ENCODE data around the gene PI4KA. TPM values are rescaled to one million over a fixed set of nuclear protein-coding genes. Genes with fewer than 3 reads are reported as not detected.
"Not testable (repeated sequence)": the region's sequence is repeated elsewhere in the genome, so short reads cannot be mapped to it uniquely, and the experiment has no call there.

The PI4KA gene
- total RNA-seq, 1 donor from 2014 or later = 20.4 TPM

- H3K27ac ChIP-seq (ENCODE audit: low read depth, low read length) = no peak overlapping the region
- H3K36me3 ChIP-seq (ENCODE audit: control insufficient read depth in 3 of 3, insufficient read depth in 3 of 3, low read length in 3 of 3) = peaks cover 3 to 15% (median 6%) of the 10 kb centered on the region in 3 donors
- no peaks in the 10 kb centered on the region for H3K27me3 ChIP-seq (ENCODE audit: control insufficient read depth in 3 of 3, insufficient read depth in 3 of 3, low read length in 3 of 3)
- no peaks in the 10 kb centered on the region for H3K9me3 ChIP-seq (ENCODE audit: control insufficient read depth in 3 of 3, low read length in 3 of 3)
- peaks cover 0 to 2% (median 0%) of the 10 kb centered on the region in 3 donors for H3K4me1 ChIP-seq (ENCODE audit: control insufficient read depth in 3 of 3, insufficient read depth in 3 of 3, low read length in 3 of 3)
- H3K9ac ChIP-seq (ENCODE audit: low read depth in 1 of 3, low read length in 3 of 3) = no peak overlapping the region
- H3K4me3 ChIP-seq (ENCODE audit: low read length in 3 of 3) = no peak overlapping the region
These were observed 79.4 kb downstream of the PI4KA start for GRCh38 chr22:20779014-20779817.

- Histone ChIP-seq H3K9ac (ENCODE audit: low read depth in 1 of 3, low read length in 3 of 3) (no peak overlapping the region), H3K9me3 (ENCODE audit: control insufficient read depth in 3 of 3, low read length in 3 of 3) (no peaks in the 10 kb centered on the region), H3K4me1 (ENCODE audit: control insufficient read depth in 3 of 3, insufficient read depth in 3 of 3, low read length in 3 of 3) (no peaks in the 10 kb centered on the region), H3K36me3 (ENCODE audit: control insufficient read depth in 3 of 3, insufficient read depth in 3 of 3, low read length in 3 of 3) (peaks cover 3 to 17% (median 11%) of the 10 kb centered on the region in 3 donors), H3K27me3 (ENCODE audit: control insufficient read depth in 3 of 3, insufficient read depth in 3 of 3, low read length in 3 of 3) (no peaks in the 10 kb centered on the region), H3K27ac (ENCODE audit: low read depth, low read length) (no peak overlapping the region), H3K4me3 (ENCODE audit: low read length in 3 of 3) (no peak overlapping the region)
These were observed 81.0 kb downstream of the PI4KA start for GRCh38 chr22:20777420-20778177.

- Histone ChIP-seq H3K9ac (ENCODE audit: low read depth in 1 of 3, low read length in 3 of 3) (no peak overlapping the region), H3K9me3 (ENCODE audit: control insufficient read depth in 3 of 3, low read length in 3 of 3) (no peaks in the 10 kb centered on the region), H3K27me3 (ENCODE audit: control insufficient read depth in 3 of 3, insufficient read depth in 3 of 3, low read length in 3 of 3) (no peaks in the 10 kb centered on the region), H3K4me1 (ENCODE audit: control insufficient read depth in 3 of 3, insufficient read depth in 3 of 3, low read length in 3 of 3) (no peaks in the 10 kb centered on the region), H3K4me3 (ENCODE audit: low read length in 3 of 3) (no peak overlapping the region), H3K36me3 (ENCODE audit: control insufficient read depth in 3 of 3, insufficient read depth in 3 of 3, low read length in 3 of 3) (peaks cover 6 to 17% (median 11%) of the 10 kb centered on the region in 3 donors), H3K27ac (ENCODE audit: low read depth, low read length) (no peak overlapping the region)
These were observed 81.8 kb downstream of the PI4KA start for GRCh38 chr22:20776624-20777405.

GRCh38 chr22:20775342-20775895 is 83.2 kb downstream of the PI4KA start:
- Histone ChIP-seq H3K4me3 (ENCODE audit: low read length in 3 of 3) (no peak overlapping the region), H3K4me1 (ENCODE audit: control insufficient read depth in 3 of 3, insufficient read depth in 3 of 3, low read length in 3 of 3) (no peaks in the 10 kb centered on the region), H3K27me3 (ENCODE audit: control insufficient read depth in 3 of 3, insufficient read depth in 3 of 3, low read length in 3 of 3) (no peaks in the 10 kb centered on the region), H3K36me3 (ENCODE audit: control insufficient read depth in 3 of 3, insufficient read depth in 3 of 3, low read length in 3 of 3) (peaks cover 3 to 17% (median 11%) of the 10 kb centered on the region in 3 donors), H3K9me3 (ENCODE audit: control insufficient read depth in 3 of 3, low read length in 3 of 3) (no peaks in the 10 kb centered on the region), H3K9ac (ENCODE audit: low read depth in 1 of 3, low read length in 3 of 3) (no peak overlapping the region), H3K27ac (ENCODE audit: low read depth, low read length) (no peak overlapping the region)

- H3K27me3 ChIP-seq (ENCODE audit: control insufficient read depth in 3 of 3, insufficient read depth in 3 of 3, low read length in 3 of 3) = no peaks in the 10 kb centered on the region
- no peak overlapping the region for H3K4me3 ChIP-seq (ENCODE audit: low read length in 3 of 3)
- H3K36me3 ChIP-seq (ENCODE audit: control insufficient read depth in 3 of 3, insufficient read depth in 3 of 3, low read length in 3 of 3) = peaks cover 3 to 16% (median 11%) of the 10 kb centered on the region in 3 donors
- H3K4me1 ChIP-seq (ENCODE audit: control insufficient read depth in 3 of 3, insufficient read depth in 3 of 3, low read length in 3 of 3) = no peaks in the 10 kb centered on the region
- H3K27ac ChIP-seq (ENCODE audit: low read depth, low read length) = no peak overlapping the region
- no peak overlapping the region for H3K9ac ChIP-seq (ENCODE audit: low read depth in 1 of 3, low read length in 3 of 3)
- H3K9me3 ChIP-seq (ENCODE audit: control insufficient read depth in 3 of 3, low read length in 3 of 3) = no peaks in the 10 kb centered on the region
These were observed 83.7 kb downstream of the PI4KA start for GRCh38 chr22:20774882-20775281.

- no peaks in the 10 kb centered on the region for H3K9me3 ChIP-seq (ENCODE audit: control insufficient read depth in 3 of 3, low read length in 3 of 3)
- H3K9ac ChIP-seq (ENCODE audit: low read depth in 1 of 3, low read length in 3 of 3) = no peak within 1 kb of the TSS
- H3K4me1 ChIP-seq (ENCODE audit: control insufficient read depth in 3 of 3, insufficient read depth in 3 of 3, low read length in 3 of 3) = no peaks in the 10 kb centered on the region
- H3K27me3 ChIP-seq (ENCODE audit: control insufficient read depth in 3 of 3, insufficient read depth in 3 of 3, low read length in 3 of 3) = no peaks in the 10 kb centered on the region
- H3K4me3 ChIP-seq (ENCODE audit: low read length in 3 of 3) = no peak within 1 kb of the TSS
- H3K36me3 ChIP-seq (ENCODE audit: control insufficient read depth in 3 of 3, insufficient read depth in 3 of 3, low read length in 3 of 3) = peaks cover 3 to 8% (median 5%) of the 10 kb centered on the region in 3 donors
- H3K27ac ChIP-seq (ENCODE audit: low read depth, low read length) = no peak within 1 kb of the TSS
These were observed 84.8 kb downstream of the PI4KA start, which contains the start of gene SERPIND1 for GRCh38 chr22:20773793-20774212. TSS of gene SERPIND1 (plus strand) at chr22:20774113. CDS start at chr22:20779313, 5,200 bp downstream.

- Histone ChIP-seq H3K9me3 (ENCODE audit: control insufficient read depth in 3 of 3, low read length in 3 of 3) (no peaks in the 10 kb centered on the region), H3K27me3 (ENCODE audit: control insufficient read depth in 3 of 3, insufficient read depth in 3 of 3, low read length in 3 of 3) (no peaks in the 10 kb centered on the region), H3K36me3 (ENCODE audit: control insufficient read depth in 3 of 3, insufficient read depth in 3 of 3, low read length in 3 of 3) (peaks cover 2 to 5% (median 3%) of the 10 kb centered on the region in 3 donors), H3K4me3 (ENCODE audit: low read length in 3 of 3) (no peak overlapping the region), H3K4me1 (ENCODE audit: control insufficient read depth in 3 of 3, insufficient read depth in 3 of 3, low read length in 3 of 3) (no peaks in the 10 kb centered on the region), H3K27ac (ENCODE audit: low read depth, low read length) (no peak overlapping the region), H3K9ac (ENCODE audit: low read depth in 1 of 3, low read length in 3 of 3) (no peak overlapping the region)
These were observed 86.5 kb downstream of the PI4KA start for GRCh38 chr22:20771918-20772625.

- H3K36me3 ChIP-seq (ENCODE audit: control insufficient read depth in 3 of 3, insufficient read depth in 3 of 3, low read length in 3 of 3) = peaks cover 12 to 21% (median 17%) of the 10 kb centered on the region in 3 donors
- not testable (repeated sequence) for H3K4me3 ChIP-seq (ENCODE audit: low read length in 3 of 3); H3K9ac ChIP-seq (ENCODE audit: low read depth in 1 of 3, low read length in 3 of 3); H3K27ac ChIP-seq (ENCODE audit: low read depth, low read length); H3K9me3 ChIP-seq (ENCODE audit: control insufficient read depth in 3 of 3, low read length in 3 of 3); H3K4me1 ChIP-seq (ENCODE audit: control insufficient read depth in 3 of 3, insufficient read depth in 3 of 3, low read length in 3 of 3); H3K27me3 ChIP-seq (ENCODE audit: control insufficient read depth in 3 of 3, insufficient read depth in 3 of 3, low read length in 3 of 3)
These were observed 89.2 kb downstream of the PI4KA start for GRCh38 chr22:20769496-20769826.

GRCh38 chr22:20766530-20766929 is 92.1 kb downstream of the PI4KA start:
- Histone ChIP-seq H3K9me3 (ENCODE audit: control insufficient read depth in 3 of 3, low read length in 3 of 3) (no peaks in the 10 kb centered on the region), H3K27me3 (ENCODE audit: control insufficient read depth in 3 of 3, insufficient read depth in 3 of 3, low read length in 3 of 3) (no peaks in the 10 kb centered on the region), H3K9ac (ENCODE audit: low read depth in 1 of 3, low read length in 3 of 3) (no peak overlapping the region), H3K27ac (ENCODE audit: low read depth, low read length) (no peak overlapping the region), H3K4me3 (ENCODE audit: low read length in 3 of 3) (no peak overlapping the region), H3K4me1 (ENCODE audit: control insufficient read depth in 3 of 3, insufficient read depth in 3 of 3, low read length in 3 of 3) (no peaks in the 10 kb centered on the region), H3K36me3 (ENCODE audit: control insufficient read depth in 3 of 3, insufficient read depth in 3 of 3, low read length in 3 of 3) (peaks cover 25 to 33% (median 26%) of the 10 kb centered on the region in 3 donors)

Data from skeletal muscle tissue (tissue), 4 donors.